Endothelial cell of hepatic sinusoid (primary cell): ENCODE results near the gene RTL1.

Experiments used
- in situ Hi-C: cut with HindIII; loops from 2 replicates; pipeline ENCODE4 v1.10.0; 2017; ENCODE audit warnings: low sequenced_read_pairs

RTL1 gene

DNA sequence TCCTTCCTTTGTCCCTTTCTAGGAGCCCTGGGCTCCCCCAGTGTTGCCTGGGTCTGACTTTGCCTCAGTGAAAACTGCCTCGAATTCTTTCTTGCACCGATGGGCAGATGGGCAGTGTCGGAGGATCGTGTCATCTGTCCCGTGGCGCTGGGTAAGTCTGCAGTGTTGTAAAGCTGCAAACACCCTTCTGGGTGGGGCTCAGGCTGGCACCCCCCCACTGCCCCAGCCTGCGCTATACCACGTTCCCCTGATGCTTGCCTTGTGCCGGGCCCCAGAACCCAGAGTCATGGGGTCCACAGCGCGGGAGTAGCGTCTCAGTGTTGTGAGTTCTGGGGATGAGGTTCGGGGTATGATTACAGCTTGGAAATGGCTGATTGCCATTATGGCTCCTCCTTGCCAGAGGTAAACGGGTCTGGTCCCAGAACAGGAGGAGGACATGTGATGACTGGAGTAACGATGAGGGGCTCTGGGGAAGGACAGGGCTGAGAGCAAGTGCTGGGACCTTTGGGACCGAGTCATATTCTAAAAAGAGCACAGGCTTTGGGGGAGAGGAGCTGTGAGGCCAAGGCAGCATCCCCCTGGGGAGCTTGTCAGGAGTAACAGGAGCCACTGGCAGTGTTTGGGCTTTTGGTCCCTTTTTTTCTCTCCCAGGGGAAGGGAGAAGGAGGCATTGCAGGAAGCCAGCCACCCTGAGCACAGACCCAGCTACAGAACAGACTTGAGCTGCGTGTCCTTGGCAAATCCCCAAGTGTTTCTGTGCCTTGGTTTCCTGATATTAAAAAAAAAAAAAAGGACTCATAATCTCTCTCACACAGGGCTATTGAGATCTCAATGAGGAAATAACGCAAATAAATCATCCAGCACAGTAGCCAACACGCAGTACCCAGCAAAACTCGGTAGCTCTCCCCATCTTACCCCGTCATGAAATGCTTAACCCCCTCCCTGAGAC is 4.3 kb downstream of the RTL1 start:
- in situ Hi-C loops = no loop called here

DNA sequence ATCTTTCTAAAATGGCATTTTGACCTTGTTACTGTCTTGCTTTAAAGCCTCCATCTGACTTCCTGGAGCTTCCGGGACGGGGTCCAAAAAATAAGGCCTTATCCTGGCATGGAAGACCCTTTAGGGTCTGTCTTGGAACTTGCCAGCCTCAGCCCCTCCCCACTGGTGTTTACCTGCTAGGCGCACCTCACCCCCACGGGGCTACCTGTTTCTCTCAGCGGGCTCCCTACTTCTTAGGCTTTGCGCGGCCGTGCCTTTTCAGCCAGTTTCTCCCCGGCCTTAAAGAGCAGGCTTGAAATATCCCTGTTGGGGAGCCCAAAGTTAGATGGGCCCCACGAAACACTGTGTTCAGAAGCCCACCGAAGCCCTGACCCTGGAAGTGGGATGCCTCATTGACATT is 5.1 kb downstream of the RTL1 start:
- in situ Hi-C loops = no loop called here

DNA sequence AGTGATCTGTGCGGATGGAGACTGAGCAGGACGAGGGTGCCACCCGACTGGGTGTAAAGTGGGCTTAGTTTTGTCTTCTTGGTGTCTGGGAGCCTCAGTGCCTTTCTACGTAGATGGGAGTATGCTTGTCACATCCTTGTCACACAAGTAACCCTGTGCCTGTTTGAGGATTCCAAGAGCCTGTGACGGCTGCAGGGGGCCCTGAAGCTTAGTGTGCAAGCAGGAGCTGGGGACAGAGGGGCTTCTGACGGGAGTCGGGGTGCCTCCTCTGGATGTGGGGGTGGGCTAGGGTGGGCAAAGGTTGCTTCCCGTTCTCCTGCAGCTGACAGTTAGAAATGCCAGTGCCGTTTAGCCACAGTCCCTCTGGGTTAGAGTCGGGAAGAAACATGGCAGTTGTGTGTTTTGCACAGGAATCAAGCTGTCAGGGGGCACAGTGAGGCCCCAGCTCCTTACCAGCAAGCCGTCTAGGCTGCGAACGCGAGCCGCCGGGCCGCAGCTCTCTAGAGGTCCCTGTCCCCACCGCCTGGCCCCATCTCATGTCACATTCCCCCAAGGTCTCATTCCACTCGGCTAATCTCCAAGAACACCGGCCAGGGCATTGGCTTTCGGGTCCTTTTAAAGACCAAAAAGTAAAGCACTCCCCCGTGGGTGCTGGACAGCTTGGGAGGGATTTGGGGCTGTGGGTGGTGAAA is 7.0 kb downstream of the RTL1 start:
- in situ Hi-C loops = no loop called here

DNA sequence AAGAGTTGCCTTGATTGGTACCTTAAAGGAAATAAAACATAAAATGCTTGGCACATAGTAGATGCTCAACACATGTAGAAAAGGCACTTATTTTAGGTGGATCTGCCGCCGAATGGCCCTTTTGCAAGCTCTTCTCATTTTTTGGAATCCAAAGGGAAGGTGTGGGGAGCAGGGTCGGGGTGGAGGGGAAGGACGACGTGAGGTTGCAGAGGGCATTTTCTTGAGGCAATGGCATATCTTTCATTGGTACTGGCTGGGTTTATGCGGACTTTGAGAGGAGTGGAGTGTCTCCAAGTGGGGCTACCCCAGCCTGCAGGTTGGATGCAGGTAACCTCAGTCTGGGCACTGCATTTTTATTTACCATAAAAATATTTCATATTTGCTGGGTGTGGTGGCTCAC is 8.1 kb downstream of the RTL1 start:
- in situ Hi-C loops = no loop called here

DNA sequence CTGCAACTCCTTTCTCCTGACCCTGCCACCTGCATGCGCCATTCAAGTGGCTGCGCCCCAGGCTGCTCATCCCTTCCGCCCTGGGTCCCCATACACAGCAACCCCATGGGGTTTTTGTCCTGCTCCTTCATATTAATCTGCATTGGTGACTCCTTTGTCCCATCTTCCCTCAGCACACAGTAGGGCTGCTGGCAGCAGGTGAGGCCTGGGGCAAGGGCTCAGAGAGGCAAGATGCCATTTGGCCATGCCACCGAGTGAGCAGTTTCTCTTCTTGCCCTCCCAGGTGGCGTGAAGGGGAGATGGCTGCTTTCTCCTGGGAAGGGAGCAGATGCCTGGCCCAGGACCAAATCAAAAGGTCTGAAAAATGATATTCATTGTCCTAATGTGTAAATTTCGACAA is 9.1 kb downstream of the RTL1 start:
- in situ Hi-C loops = no loop called here

DNA sequence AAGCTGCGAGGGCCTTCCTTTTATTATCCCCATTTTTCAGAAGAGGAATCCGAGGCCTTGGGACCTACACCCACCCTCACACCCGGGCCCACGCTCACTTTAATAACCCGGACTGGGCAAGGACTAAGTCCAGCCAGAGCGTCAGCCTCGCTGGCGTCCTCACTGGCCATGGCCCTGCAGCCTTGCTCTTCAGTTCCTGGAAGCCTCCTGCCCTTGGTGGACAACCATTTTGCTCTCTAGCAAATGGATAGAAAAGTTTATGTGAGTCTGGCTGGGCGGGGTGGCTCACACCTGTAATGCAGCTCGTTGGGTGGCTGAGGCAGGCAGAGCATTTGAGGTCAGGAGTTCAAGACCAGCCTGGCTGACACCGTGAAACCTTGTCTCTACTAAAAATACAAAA is 9.8 kb downstream of the RTL1 start:
- in situ Hi-C loops = no loop called here

DNA sequence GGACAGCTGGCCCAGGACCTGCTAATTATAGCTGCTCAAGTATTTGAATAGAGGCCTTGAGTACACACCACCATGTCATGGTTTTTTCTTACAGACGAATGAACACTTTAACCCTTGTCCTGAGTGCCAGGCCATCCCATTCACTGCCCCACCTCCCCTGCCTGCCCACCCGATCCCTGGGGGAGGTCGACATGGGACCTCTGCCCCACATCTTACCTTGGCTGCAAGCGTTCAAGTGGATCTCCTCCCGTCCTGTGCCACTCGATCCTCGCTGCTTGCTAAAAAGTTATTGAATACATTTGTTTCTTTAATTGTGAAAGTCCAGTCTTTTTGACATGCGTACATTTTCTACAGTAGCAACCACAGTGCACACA is 10.3 kb downstream of the RTL1 start:
- in situ Hi-C loops = no loop called here

DNA sequence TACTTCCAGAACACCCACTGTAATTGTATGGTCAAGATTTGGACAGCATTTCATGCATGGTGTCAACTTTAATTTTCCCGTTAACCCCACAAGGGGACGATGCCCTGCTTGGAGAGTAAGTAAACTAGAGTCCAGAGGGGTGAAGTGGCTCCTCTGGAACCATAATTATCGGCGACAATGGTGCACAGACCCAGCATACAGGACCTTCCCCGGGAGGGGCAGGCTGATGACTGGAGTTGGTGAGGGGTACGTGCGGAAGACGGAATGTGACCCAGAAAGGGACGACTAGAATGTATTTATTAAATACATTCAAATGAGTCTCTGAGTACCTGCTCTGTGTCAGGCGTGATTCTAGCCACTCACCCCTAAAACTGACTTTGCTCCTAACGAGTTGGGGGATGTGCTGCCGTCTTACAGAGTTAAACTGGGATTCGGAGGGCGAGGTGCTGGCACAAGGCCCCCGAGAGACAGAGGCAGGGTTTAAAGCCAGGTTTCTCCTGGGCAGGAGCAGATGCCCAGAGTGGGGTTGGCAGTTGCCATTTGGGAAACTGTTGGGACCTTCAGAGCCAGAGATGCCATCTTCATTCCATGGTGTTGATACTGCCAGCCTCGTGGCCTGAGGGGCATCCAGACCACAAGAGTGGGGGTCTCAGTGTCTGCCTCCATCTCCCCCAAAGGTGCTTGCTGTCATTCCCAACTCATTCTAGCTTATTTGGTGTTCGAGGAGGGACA is 10.9 kb downstream of the RTL1 start:
- in situ Hi-C loops = no loop called here

DNA sequence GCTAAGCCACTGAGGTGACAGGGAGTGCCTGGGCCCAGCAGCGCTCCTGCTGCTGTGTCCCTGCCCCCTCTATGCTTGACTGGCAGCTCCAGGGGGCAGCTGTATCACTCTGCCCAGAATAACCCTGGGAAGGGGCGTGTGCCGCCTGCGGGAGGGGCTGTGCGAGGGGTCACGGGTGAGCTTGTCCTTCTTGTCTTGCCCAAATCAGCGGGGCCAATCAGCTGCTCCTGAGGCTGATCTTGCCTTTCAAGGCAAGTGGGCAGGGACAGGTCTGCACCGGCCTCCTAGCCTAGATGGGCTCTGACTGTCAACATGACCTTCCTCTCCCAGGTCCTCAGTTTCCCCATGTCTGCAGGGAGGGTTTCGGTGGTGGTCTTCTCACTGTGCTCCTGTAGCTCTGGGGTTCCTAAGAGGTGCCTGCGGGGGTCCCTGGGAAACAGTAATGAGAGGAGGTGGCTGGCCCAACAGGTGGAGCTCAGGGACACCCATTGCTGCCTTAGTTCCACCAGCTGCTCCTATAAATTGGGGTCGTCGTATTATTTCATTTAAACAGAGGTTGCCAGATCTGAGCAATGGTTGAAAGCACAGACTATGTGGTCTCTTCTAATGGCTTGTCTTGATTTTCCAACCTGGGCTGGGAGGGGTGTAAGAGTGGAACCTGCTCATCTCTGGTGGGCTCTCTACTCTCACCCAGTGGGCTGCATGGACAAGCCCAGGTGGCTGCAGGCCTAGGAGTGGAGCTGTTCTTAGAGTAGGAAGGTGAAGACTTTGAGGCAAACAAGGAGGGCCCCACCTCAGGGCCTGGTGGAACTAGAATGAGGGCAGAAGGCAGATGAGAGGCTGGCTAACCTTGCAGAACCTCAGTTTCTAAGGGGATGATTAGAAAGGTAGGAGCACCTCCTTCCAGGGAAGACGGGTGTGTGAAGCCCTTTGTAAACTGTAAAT is 11.7 kb downstream of the RTL1 start:
- in situ Hi-C loops = no loop called here

DNA sequence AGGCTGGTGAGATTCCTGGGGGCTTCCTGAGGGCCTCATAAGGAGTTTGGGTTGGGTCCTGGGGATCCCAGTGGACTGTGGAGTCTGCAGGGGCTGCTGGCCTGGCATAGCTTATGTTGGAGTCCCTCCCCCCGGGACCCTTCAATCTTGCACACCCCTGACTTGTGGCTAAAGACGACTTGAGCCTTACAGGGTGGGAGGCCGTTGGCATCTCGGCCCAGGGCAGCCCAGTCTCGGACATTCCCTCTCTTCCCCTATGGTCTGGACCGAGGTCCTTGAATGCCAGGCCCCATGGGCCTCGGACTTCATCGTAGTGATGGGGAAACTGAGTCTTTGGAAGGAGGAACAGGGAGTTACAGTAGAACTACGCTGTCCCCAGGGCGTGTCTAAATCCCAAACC is 12.5 kb downstream of the RTL1 start:
- in situ Hi-C loops = no loop called here

DNA sequence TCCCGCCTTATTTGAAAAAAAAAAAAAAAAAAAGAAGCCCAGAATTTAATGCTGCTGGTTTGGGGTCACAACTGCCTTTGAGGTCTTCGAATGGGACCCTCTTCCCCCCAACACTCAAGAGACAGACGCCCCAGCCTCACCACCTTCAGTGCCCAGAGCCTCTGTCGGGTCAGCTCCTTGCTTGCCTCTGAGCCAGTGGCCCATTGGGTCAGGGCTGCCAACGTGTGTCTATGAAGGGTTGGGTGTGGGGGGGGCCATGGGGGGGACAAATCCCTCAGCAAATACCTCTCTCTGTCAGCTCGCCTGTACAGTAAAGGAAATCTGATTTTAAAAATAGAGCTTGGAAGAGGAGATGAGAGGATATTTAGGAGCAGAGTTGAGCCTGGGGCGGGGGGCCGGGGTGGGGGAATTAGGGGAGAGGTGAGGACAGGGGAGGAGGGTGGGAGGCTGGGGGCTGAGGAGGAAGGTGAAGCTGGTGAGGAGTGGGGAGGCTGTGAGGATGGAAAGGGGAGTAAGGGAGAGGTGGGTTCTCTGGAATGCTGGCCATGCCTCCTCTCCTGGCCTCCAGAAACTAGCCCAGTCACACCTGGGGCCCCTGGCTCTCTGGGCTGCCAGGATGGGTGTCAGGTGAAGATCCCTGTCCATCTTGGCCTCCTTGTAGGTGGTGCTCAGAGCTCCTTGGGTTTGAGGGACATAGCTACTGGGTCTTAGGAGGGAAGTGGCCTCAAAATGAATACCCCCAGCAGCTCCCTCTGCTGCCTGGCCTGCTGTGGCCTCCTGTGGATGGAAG is 13.3 kb downstream of the RTL1 start:
- in situ Hi-C loops = no loop called here

DNA sequence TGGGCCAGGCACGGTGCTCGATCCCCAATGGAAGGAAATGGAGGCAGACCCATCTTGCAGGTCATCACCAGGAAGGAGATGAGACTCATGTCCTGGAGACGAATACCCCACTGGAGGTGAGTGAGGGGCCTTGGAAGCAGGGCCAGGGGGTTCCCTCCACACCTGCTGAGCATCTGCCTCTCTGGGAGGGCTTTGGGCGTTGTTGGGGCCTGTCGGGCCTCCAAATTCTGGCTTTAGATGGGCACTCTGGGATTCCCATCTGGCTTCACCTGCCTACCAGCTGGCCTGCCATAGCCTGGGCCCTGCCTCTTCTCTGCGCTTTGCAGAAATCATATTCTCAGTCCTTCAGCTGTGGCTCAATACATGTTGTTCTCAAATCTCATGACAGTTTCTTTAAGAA is 13.9 kb downstream of the RTL1 start:
- in situ Hi-C loops = loop anchor here (5.0 kb wide), 2 partner anchors 37 to 38 kb away; no protein-coding TSS in a partner anchor

DNA sequence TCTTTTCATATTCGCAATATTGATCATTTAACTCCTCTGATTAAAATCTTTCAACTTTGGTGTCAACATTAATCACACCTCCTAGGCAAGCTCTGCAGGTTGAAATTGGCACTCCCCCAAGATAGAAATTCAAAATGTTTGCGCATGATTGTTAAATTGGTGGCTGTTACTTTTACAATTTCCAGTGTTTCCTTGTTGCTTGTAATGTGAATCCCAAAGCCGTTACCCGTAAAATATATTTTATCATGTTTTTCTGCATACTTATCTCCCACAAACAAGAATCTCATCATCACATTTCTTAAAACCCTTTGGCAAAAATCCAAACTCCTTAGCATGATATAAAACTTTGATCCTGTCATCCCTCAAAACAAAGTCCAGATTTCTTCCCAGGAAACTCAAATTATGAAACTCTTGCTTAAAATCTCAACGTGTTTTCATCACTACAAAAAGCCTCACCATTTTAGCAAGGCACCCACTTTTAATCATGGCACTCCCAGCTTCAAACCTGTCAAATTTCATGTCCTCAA is 14.7 kb downstream of the RTL1 start:
- in situ Hi-C loops = loop anchor here (5.0 kb wide), 2 partner anchors 37 to 38 kb away; no protein-coding TSS in a partner anchor

DNA sequence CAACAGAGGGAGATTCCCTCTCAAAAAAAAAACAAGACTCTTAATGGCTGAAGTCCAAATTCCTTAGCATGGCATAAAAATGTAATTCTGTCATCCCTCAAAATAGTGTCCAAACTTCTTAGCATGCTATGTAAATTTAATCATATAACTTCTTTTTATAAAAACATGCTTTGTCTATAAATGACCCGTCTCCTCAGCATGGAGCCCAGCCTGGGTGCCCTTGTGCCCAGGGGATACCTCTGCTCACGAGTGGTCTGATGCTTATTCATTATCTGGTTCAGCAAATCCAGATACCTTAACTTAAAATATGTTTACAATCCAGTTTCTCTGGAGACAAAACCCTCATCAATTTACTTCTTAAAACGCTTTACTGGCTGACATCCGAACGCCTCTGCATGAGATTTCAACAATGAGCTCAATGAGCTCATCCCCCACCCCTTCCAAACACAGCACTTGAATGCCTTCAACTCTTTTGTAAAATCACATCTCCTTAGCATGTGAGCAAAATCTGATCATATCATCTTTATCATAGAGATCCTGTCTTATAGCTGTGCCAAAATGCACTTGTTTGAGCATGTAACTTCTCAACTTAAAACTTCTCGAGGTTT is 15.7 kb downstream of the RTL1 start:
- in situ Hi-C loops = loop anchor here (5.0 kb wide), 2 partner anchors 36 to 39 kb away; no protein-coding TSS in a partner anchor

DNA sequence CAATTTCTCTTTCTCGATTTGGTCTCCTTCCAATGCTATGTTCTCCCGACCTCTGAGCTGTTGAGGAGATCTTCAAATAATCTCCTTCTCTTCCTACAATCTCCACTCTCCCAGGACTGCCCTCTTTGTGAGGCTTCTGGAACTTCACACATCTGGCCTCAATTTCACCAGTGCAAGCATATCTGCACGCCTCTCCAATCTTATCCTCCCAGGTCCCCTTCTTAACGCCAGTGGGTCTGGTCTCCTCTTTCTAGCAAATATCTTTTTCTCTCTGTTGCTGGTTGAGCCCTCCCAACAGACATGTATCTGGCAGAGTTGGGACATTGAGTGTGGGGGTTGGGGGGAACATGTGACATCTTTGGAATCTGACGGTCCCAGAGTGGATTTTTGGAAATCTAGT is 17.9 kb downstream of the RTL1 start:
- in situ Hi-C loops = loop anchor here (5.0 kb wide), 2 partner anchors 33 to 42 kb away; no protein-coding TSS in a partner anchor

DNA sequence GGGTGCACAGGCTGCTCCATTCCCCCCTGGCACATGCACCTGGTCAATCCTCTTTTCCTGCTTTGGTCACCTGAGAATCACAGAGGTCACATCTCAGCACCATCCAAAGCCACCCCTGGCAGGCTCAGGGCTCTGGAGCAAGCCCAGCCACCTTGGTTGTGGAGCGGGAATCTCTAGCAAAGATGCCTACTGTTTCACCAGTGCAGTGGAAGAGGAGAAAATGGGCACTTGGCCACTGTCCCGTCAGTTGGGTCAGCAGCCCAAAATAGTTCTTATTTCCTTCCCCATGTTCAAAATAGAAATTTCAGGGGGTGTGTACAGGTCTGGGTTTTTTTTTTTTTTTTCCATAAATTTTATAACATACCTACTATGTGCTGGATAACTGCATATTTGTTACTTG is 18.3 kb downstream of the RTL1 start:
- in situ Hi-C loops = loop anchor here (5.0 kb wide), 2 partner anchors 33 to 42 kb away; no protein-coding TSS in a partner anchor

DNA sequence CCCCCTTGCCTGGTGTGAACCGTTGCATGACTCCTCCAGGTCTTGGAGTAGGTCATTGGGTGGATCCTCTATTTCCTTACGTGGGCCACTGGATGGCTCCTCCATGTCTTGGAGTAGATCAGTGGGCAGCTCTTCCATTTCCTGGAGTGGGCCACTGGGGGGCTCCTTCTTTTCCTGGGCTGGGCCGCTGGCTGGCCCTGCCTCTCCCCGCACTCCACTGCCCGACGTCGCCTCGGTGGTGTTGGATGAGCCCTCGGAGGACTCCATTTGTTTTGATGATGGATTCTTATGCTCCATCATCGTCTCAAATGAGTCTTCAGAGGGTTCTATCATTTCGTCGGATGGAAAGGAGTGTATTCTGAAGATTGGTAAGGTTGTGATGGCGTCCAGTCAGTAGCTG is 19.1 kb downstream of the RTL1 start:
- in situ Hi-C loops = no loop called here

DNA sequence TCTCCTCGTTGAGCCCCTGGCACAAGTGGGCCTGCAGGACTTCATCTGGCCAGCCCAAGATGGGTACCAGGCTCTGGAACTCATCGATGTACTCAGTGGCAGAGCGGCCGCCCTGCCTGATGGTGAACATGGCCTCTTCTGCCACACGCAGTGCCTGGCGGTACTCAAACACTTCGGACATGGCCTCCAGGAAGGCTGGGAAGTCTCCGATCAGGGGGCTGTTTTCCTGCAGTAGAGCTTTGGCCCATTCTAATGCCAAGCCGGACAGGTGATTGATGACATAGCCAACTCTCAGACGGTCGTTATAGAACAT is 19.8 kb downstream of the RTL1 start:
- in situ Hi-C loops = no loop called here
